Activated CD8-positive, alpha-beta memory T cell treated with anti-CD3 and anti-CD28 coated beads for 48 hours (primary cell): ENCODE data around the gene GPR37L1.
"Not testable (repeated sequence)": the region's sequence is repeated elsewhere in the genome, so short reads cannot be mapped to it uniquely, and the experiment has no call there.

Experiments
- DNase-seq, 3 experiments: peaks; one replicate each; pipeline ENCODE4 v3.0.0-alpha.2; 2020; ENCODE audit warnings: low read depth in 2 of 3, low spot score in 2 of 3

The GPR37L1 gene

GRCh38 chr1:202107801-202108731 is 14.7 kb upstream of the GPR37L1 start:
- no peak for DNase-seq

DNA sequence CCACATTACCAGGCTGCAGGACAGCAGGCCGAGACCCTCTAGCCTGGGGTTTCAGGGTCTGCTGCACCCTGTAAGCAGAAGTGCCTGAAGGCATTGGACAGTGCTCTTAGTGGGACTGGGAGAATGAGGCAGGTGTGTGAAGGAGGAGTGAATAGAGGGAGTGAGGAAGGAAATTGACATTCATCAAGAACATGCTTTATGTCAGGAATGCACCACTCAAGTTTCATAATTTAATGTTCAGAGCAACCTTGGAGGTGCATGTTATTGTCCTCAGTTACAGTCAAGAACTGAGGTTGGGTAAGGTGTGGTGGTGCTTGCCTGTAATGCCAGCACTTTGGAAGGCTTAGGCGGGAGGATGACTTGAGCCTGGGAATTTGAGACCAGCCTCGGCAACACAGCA is 11.7 kb upstream of the GPR37L1 start:
- DNase-seq: no peak

GRCh38 chr1:202111589-202111988 is 11.1 kb upstream of the GPR37L1 start:
- DNase-seq: not testable (repeated sequence)

GRCh38 chr1:202112859-202113689 is 9.6 kb upstream of the GPR37L1 start:
- no peak for DNase-seq

GRCh38 chr1:202113690-202114300 is 8.9 kb upstream of the GPR37L1 start:
- DNase-seq: no peak

DNA sequence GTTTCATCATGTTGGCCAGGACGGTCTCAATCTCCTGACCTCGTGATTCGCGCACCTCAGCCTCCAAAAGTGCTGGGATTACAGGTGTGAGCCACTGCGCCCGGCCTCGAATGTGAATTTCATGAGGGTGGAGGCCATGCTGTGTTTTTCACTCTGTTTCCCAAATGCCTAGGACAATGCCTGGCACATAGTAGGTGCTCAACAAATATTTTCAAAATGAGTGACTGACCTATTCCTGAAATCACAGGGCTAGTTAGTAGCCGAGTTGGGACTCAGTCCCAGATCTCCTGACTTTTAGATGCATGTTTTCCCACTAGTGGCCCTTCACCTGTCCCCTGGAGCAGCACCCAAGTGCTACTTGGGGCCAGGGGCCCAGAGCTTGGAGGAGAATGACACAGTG is 6.4 kb upstream of the GPR37L1 start:
- no peak for DNase-seq

GRCh38 chr1:202117898-202118371 is 4.8 kb upstream of the GPR37L1 start:
- DNase-seq: no peak

GRCh38 chr1:202121006-202121405 is 1.7 kb upstream of the GPR37L1 start:
- DNase-seq: no peak

- no peak for DNase-seq
Measured at GRCh38 chr1:202123336-202123813, 658 bp downstream of the GPR37L1 start.

GRCh38 chr1:202124142-202124541 is 1.4 kb downstream of the GPR37L1 start:
- no peak for DNase-seq

DNA sequence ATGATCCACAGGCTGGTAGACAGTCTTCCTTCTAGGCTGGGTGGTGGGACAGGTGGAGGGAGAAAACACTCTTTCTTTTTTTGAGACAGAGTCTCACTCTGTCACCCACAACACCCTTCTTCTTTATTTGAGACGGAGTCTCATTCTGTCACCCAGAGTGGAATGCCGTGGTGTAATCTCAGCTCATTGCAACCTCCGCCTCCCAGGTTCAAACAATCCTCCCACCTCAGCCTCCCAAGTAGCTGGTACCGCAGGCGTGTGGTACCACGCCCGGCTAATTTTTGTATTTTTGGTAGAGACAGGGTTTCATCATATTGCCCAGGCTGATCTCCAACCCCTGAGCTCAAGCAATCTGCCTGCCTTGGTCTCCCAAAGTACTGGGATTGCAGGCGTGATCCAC is 2.9 kb downstream of the GPR37L1 start:
- no peak for DNase-seq

DNA sequence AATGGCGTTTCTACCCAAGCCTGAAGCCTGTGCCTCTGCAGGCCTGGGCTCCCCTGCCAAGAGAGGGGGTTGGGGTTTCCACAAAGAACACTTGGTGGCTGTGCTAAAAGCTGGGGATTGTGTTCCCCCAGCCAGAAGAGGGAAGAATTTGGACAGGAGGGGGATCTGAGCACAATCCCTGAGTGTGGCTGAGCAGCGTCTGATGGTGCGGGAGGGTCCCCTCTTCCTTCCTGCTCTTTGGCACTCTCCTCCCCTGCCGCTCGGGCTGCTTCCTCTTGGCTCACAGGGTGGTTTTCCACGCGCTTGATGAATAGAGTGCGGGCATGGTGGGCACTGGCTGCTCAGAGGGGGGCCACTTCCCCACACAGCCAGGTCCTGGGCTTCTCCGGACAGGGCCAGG is 3.7 kb downstream of the GPR37L1 start:
- DNase-seq: no peak

GRCh38 chr1:202127061-202127460 is 4.3 kb downstream of the GPR37L1 start:
- no peak for DNase-seq

DNA sequence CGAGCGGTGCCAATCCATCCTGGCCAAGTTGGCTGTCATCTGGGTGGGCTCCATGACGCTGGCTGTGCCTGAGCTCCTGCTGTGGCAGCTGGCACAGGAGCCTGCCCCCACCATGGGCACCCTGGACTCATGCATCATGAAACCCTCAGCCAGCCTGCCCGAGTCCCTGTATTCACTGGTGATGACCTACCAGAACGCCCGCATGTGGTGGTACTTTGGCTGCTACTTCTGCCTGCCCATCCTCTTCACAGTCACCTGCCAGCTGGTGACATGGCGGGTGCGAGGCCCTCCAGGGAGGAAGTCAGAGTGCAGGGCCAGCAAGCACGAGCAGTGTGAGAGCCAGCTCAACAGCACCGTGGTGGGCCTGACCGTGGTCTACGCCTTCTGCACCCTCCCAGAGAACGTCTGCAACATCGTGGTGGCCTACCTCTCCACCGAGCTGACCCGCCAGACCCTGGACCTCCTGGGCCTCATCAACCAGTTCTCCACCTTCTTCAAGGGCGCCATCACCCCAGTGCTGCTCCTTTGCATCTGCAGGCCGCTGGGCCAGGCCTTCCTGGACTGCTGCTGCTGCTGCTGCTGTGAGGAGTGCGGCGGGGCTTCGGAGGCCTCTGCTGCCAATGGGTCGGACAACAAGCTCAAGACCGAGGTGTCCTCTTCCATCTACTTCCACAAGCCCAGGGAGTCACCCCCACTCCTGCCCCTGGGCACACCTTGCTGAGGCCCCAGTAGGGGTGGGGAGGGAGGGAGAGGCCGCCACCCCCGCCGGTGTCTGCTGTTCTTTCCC is 5.3 kb downstream of the GPR37L1 start:
- DNase-seq: no peak

- DNase-seq: no peak
Measured at GRCh38 chr1:202129453-202130296, 7.0 kb downstream of the GPR37L1 start.

DNA sequence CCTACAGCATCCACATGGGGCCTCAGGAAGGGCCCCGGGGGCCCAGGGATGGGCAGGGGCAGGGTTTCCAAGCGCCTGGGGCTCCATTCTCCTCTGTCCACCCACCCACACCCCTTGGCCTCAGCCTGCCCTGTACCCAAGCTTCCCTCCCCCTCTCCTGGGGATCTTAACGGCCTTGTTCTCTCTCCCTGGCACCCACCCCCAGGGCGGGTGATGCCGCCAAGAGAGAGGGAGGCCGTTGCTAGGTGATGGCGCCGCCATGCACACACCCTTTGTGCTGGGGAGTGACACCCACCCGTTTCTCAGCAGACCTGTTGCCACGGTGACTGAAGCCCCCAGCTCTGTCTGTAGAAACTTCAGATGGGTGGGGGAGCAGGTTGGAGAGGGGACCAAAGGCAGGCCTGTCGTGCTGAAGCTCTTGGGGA is 7.6 kb downstream of the GPR37L1 start:
- DNase-seq: no peak

DNA sequence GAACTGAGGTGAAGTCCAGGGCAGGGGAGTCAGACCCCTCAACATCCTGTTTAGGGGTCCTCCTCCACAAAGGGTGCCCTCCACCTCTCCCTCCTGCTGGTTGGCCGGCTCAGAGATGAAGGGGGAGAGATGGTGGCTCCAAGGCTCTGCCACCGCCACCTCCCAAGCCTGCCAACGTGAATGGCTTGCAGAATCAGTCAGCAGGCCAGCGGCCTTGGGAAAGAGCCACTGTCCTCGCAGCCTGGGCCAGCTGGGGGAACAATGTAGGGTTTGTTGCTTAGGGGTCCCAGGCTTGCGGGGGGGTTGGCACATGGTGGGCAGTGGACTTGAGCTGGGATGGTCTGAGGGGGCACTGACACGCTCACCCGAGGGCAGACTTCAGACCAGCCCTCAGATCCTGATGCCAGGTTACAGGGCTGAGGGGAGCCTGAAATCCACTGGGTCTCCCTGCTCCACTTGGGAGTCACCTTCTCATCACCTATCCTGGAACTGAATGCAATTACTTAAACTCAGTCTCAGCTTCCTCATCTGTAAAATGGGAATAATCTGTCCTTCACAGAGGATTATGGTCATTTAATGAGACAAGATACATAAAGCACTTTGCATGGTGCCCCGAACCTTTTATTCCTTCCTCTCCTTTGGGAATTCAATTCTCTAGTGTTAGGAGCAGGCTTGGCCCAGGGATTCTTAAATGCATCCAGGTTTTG is 8.3 kb downstream of the GPR37L1 start:
- DNase-seq: no peak

DNA sequence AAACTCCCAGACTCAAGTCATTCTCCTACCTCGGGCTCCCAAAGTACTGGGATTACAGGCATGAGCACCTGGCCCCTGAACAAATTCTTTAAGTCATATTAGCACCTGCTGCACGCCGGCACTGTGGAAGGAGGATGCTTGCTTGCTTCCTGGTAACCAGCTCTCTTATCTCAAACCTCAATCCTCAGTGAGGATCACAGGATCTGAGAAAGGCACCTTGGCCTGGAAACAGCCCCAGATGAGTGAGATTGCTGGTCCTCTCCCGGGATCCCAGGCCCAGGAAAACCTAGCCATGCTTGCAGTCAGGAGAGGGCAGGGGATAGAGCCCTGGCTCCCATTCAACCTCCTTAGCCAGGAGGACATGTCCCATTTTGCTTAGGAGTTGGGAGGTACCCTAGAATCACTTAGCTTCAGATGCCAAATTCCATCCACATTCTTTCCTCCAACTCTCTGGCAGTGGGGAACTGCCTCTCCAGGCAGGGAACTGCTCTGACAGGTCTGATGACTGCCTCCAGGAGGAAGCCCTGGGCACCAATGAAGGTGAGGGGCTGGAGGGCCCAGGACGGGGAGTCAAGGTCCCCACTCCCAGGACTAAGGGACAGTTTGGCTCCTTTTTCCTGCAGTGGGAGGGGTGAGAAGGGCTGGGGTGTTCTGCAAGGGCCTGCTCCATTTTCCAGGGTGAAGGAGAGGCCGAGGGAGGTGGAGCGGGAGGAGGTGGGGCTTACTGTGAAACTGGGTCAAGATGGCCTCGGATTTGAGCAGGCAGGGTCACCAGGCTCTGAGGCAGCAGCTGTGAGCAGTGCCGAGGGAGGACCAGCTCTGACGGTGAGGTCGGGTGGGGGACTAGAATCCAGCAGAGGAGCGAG is 9.5 kb downstream of the GPR37L1 start:
- no peak for DNase-seq
